ENCODE data around the gene TRAF3IP1.

DNA sequence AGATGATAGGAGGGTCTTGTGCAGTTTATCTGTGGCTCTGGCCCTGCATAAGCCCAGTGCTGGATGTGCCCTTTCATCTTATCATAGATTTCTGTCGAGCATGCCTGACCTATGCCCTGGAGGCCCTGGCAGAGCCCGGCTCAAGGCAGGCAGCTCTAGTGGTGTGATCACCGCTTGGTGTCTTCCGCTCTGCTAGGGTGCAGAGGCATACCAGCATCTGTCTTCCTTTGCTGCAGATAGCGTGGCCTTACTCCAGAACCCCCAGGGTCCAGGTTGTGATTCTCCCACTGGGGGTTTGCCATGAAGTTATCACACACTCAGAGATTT is 13.7 kb upstream of the TRAF3IP1 start:
- TF ChIP-seq, protein P1, sequence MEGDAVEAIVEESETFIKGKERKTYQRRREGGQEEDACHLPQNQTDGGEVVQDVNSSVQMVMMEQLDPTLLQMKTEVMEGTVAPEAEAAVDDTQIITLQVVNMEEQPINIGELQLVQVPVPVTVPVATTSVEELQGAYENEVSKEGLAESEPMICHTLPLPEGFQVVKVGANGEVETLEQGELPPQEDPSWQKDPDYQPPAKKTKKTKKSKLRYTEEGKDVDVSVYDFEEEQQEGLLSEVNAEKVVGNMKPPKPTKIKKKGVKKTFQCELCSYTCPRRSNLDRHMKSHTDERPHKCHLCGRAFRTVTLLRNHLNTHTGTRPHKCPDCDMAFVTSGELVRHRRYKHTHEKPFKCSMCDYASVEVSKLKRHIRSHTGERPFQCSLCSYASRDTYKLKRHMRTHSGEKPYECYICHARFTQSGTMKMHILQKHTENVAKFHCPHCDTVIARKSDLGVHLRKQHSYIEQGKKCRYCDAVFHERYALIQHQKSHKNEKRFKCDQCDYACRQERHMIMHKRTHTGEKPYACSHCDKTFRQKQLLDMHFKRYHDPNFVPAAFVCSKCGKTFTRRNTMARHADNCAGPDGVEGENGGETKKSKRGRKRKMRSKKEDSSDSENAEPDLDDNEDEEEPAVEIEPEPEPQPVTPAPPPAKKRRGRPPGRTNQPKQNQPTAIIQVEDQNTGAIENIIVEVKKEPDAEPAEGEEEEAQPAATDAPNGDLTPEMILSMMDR (IDR thresholded peaks at IDR 0.05), result no peak
- TF ChIP-seq POLR2A (IDR thresholded peaks at IDR 0.05), result no peak
